ENCODE data around the gene POU3F2.

The POU3F2 gene

DNA sequence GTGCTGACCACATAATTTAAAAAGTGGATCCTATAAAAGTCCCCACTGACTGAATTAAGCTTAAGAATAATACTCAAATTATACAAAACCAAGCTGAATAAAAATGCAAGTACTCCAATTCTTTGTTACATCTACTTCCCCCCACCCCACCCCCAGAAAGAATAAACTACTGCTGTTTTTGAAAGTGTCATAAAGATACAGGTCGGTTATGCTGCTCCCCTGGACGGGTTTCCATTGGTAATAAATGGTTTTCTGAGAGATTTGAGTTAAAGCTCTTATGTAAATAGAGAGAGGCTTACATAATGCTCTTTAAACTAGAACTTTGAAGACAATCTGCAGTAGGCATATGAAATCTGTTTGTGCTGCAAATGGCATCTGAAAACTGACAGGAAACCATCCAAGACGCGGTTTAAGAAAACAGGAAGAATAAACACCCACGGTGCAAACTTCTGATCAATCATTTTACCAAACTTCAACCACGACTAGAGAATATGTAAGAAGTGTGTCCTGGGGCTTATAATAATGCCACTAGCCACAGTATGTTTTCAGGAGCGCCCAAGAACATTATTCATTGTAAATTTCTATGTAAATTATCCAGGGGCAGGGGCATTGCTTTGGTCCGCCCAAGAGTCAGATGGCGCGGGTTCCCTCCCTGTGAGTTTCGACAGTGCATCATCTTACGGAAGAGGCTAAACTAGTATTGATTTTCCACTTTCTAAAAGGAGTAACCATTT lies 10.8 kb upstream of the POU3F2 start:
- no peaks in the 10 kb centered on the region for H3K79me2 ChIP-seq (ENCODE audit: control insufficient read depth, insufficient read depth, low read length, unreplicated experiment)
- H3K4me1 ChIP-seq (ENCODE audit: control insufficient read depth, insufficient read depth, low read length, unreplicated experiment) = no peaks in the 10 kb centered on the region
- peaks cover 96% of the 10 kb centered on the region for H3K27me3 ChIP-seq (ENCODE audit: insufficient read depth, low read length)
- no peak overlapping the region for H3K27ac ChIP-seq (ENCODE audit: low read depth, low read length)
- no peak overlapping the region for H2AFZ ChIP-seq (ENCODE audit: low read length, unreplicated experiment)
- no peaks in the 10 kb centered on the region for H3K36me3 ChIP-seq (ENCODE audit: insufficient read depth, low read length)
- no peak overlapping the region for H3K4me3 ChIP-seq (ENCODE audit: low read depth, low read length)

DNA sequence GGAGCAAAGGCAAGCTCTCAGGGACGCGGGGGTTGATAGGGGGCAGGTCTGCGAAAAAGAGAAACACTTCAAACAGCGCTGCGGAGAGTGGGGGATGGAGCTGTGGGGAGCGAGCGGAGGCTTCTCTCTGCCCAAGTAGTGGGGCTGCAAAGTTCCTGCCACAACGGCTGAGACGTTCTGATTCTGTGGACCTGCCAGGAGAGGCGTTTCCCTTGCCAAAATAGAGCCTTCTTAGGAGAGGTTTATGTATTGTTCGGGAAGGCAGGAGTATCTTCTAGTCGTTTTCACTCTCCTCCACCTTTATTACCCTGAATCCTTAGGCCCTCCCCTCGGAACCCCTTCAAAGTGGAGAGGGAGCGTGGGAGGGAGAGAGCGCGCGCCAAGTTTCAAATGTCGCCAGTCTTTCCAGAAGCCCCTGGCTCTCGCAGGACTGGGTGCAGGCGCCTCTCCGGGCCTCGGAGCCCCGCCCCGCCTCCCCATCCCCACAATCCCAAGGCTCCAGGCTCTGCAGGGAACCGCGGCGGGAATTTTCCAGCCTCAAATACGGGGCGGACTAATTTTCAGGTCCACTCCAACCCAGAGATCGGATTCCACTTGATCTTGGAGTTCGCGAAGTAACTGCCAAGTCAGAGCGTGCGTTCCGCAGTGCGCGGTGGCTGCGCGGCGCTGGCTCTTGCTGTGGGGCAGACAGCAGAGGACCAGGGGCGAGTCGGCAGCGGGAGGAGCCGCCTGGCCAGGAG lies 10.0 kb upstream of the POU3F2 start:
- Histone ChIP-seq H3K27me3 (ENCODE audit: insufficient read depth, low read length) (peaks cover 94% of the 10 kb centered on the region), H3K4me3 (ENCODE audit: low read depth, low read length) (no peak overlapping the region)

DNA sequence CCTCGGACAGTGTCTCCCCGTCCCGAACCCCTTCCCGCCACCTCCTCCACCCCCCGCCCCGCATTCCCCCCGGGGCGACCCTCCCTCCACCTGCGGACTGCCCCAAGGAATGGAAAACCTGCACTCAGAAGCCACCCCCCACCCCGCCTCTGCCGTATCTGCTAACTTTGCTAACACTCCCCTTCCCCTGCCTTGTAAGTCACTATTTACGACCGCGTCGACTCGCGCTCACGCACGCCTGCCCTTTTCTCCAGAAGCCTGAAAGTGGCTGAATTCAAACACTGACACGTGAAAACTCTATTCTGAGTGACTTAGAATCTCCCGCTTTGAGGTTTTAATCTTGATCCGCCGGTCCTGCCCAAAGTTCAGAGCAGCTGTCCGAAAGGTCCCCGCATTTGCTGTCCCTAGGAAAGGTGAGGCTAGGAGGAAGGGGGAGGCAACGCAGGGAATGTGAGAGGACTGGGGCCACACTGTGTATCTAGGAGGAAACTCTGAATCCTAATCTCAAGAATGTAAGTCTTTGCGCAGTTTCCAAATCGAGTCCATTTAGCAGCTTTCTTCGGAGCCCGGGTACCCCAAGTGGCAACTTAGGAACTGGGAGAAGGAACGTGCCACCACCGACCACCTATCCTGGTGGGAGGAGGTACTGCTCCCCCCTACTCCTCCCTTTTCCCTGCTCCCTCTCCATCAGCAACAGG lies 9.3 kb upstream of the POU3F2 start:
- Histone ChIP-seq H3K4me3 (ENCODE audit: low read depth, low read length) (no peak overlapping the region), H3K27me3 (ENCODE audit: insufficient read depth, low read length) (peaks cover 94% of the 10 kb centered on the region), H3K27ac (ENCODE audit: low read depth, low read length) (no peak overlapping the region)

More for the DNA sequence above, 10.0 kb upstream of the POU3F2 start:
- Histone ChIP-seq H3K36me3 (ENCODE audit: insufficient read depth, low read length) (no peaks in the 10 kb centered on the region), H2AFZ (ENCODE audit: low read length, unreplicated experiment) (no peak overlapping the region), H3K27ac (ENCODE audit: low read depth, low read length) (no peak overlapping the region), H3K4me1 (ENCODE audit: control insufficient read depth, insufficient read depth, low read length, unreplicated experiment) (no peaks in the 10 kb centered on the region), H3K79me2 (ENCODE audit: control insufficient read depth, insufficient read depth, low read length, unreplicated experiment) (no peaks in the 10 kb centered on the region)

DNA sequence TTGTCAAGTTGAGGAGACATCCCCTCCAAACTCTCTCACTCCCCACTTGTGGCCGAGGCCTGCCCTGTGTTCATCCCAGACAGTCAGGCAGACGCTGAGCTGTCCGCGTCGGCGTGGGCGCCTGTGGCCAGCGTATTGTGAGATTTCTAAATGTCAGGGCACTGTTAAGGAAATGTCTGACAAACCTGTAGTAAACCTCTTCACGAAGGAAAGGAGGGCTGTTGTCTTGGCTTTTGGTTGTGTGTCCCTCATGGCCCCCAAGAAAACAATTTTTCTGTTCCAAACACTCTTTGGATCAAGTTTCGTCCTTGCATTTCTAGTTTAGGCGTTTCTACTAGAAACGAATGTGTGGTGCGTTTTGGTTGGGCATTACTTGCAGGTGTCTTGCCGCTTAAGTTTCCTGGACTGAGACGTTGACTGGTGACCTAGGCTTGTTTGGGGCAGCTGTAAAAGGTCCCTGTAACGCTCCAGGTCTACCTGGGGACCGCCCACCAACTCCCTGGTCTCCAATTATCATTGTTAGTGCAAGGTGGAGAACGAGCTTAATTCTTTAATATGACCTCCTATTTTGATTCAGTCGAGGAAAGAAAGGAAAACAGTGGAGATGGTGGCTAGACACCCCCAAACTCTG lies 8.7 kb upstream of the POU3F2 start:
- Histone ChIP-seq H3K4me3 (ENCODE audit: low read depth, low read length) (no peak overlapping the region), H3K27ac (ENCODE audit: low read depth, low read length) (no peak overlapping the region), H3K4me1 (ENCODE audit: control insufficient read depth, insufficient read depth, low read length, unreplicated experiment) (no peaks in the 10 kb centered on the region), H3K27me3 (ENCODE audit: insufficient read depth, low read length) (peaks cover 94% of the 10 kb centered on the region), H2AFZ (ENCODE audit: low read length, unreplicated experiment) (no peak overlapping the region), H3K36me3 (ENCODE audit: insufficient read depth, low read length) (no peaks in the 10 kb centered on the region), H3K79me2 (ENCODE audit: control insufficient read depth, insufficient read depth, low read length, unreplicated experiment) (no peaks in the 10 kb centered on the region)

More for the DNA sequence above, 9.3 kb upstream of the POU3F2 start:
- H2AFZ ChIP-seq (ENCODE audit: low read length, unreplicated experiment) = no peak overlapping the region
- no peaks in the 10 kb centered on the region for H3K79me2 ChIP-seq (ENCODE audit: control insufficient read depth, insufficient read depth, low read length, unreplicated experiment)
- no peaks in the 10 kb centered on the region for H3K36me3 ChIP-seq (ENCODE audit: insufficient read depth, low read length)
- H3K4me1 ChIP-seq (ENCODE audit: control insufficient read depth, insufficient read depth, low read length, unreplicated experiment) = no peaks in the 10 kb centered on the region

DNA sequence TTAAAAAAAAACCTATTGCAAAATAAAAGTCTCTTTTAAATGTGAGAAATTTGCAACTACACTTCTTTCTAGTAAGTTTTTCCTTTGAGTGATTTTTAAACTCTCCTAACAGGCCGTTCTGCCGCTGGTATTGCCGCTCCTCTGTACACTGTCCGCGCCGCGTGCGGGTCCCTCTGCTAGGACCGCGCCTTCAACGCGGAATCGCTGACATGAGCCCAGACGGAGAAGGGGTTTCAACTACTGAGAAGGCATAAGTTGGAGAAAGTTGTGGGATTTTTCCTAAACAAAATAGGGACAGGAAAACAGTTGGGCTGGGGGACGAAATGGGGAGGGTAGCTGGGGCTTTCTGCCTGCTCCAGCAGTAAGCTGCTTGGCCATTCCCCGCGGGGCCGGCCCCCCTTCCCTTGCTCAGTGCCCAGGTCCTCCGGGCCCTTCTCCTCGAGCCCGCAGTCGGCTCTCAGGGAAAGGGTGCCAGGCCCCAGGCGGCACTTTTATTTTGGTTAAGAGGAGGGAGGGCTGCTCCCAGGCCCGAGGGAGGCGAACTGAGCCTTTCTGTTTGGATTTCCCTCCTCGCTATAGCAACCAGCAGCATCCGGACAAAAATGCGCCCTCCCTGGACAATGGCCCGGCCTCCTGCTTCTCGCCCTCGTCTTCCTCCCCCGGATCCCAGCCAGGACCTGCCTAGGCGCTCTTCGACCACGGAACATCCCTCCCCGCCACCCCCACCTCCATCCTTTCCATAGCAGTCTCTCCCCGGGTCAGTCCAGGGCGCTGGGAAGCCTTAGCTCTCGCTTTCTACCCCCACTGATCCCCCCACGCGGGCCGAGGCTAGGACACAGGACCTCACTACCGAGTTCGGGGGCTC lies 6.8 kb upstream of the POU3F2 start:
- H3K36me3 ChIP-seq (ENCODE audit: insufficient read depth, low read length) = no peaks in the 10 kb centered on the region
- H3K27ac ChIP-seq (ENCODE audit: low read depth, low read length) = no peak overlapping the region
- no peak overlapping the region for H2AFZ ChIP-seq (ENCODE audit: low read length, unreplicated experiment)
- no peak overlapping the region for H3K4me3 ChIP-seq (ENCODE audit: low read depth, low read length)
- no peaks in the 10 kb centered on the region for H3K4me1 ChIP-seq (ENCODE audit: control insufficient read depth, insufficient read depth, low read length, unreplicated experiment)
- H3K79me2 ChIP-seq (ENCODE audit: control insufficient read depth, insufficient read depth, low read length, unreplicated experiment) = no peaks in the 10 kb centered on the region
- peaks cover 97% of the 10 kb centered on the region for H3K27me3 ChIP-seq (ENCODE audit: insufficient read depth, low read length)

DNA sequence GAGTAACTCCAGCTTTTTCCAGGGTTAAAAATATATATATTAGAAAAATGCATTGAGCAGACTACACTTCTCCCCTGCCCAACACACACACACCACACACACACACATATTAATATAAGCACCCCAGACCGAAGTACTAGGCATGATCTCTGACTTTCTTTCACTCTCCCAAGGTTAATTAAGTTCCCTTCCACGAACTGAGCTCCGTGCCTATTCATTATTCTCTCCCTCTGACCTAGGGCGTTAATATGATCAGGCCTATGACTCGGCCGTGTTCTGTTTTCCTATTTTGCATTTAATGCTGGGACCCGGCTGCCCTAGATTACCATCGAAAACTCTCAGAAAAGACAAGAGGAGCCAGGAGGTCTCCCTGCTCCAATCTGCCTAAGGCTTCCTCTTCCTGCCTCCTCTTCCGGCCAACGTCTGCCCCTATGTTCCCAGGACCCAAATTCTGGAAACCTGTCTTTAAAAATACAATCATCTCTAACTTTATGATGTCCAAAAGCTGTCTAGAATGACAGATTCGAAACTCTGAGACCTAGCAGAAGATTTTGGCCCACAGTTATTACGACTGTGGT lies 6.1 kb upstream of the POU3F2 start:
- Histone ChIP-seq H3K36me3 (ENCODE audit: insufficient read depth, low read length) (no peaks in the 10 kb centered on the region), H3K79me2 (ENCODE audit: control insufficient read depth, insufficient read depth, low read length, unreplicated experiment) (no peaks in the 10 kb centered on the region), H3K27me3 (ENCODE audit: insufficient read depth, low read length) (peaks cover 98% of the 10 kb centered on the region), H2AFZ (ENCODE audit: low read length, unreplicated experiment) (no peak overlapping the region), H3K27ac (ENCODE audit: low read depth, low read length) (no peak overlapping the region), H3K4me1 (ENCODE audit: control insufficient read depth, insufficient read depth, low read length, unreplicated experiment) (no peaks in the 10 kb centered on the region), H3K4me3 (ENCODE audit: low read depth, low read length) (no peak overlapping the region)

DNA sequence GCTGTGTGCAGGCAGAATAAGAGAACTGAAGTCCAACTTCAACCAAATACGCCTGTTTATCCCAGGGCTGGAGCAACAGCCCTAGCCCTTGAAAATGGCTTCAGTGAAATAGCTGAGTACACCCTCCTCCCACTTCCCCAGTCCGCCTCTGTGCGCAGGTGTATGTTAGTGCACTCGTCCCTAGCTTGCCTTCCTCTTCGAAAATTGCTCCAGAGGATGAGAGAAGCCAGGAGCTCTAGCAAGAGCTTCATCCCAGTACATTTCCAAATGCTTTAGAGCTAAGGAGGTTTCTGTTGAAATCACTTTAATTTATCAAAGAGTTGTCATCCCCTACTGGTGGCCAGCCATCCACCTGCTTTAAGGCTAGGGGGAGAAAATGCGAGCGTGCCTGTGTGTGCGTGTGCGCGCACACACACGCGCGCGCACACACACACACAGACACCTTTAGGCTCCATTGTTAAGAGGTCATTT lies 5.4 kb upstream of the POU3F2 start:
- no peak overlapping the region for H3K4me3 ChIP-seq (ENCODE audit: low read depth, low read length)
- no peaks in the 10 kb centered on the region for H3K79me2 ChIP-seq (ENCODE audit: control insufficient read depth, insufficient read depth, low read length, unreplicated experiment)
- no peaks in the 10 kb centered on the region for H3K4me1 ChIP-seq (ENCODE audit: control insufficient read depth, insufficient read depth, low read length, unreplicated experiment)
- H2AFZ ChIP-seq (ENCODE audit: low read length, unreplicated experiment) = no peak overlapping the region
- H3K36me3 ChIP-seq (ENCODE audit: insufficient read depth, low read length) = no peaks in the 10 kb centered on the region
- peaks cover 98% of the 10 kb centered on the region for H3K27me3 ChIP-seq (ENCODE audit: insufficient read depth, low read length)
- no peak overlapping the region for H3K27ac ChIP-seq (ENCODE audit: low read depth, low read length)

DNA sequence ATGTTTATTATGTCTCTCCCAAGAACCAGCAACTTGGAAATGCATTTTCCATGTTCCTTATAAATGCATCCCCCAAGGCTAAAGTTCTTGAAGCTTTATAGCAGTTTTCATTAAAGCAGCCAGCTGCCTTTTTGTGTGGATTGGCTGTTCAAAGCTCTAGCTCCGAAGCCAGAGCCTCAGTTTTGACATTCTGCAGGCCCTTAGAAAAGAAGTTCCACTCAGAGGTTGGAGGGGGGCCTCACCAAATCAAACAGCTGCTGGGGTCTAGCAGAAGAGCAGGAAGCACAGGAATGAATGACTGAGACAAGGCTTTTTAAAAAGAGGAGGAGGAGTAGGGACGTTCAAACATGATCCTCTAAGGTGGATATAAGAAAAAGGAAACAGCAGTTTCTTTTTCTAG lies 4.2 kb upstream of the POU3F2 start:
- no peak overlapping the region for H3K27ac ChIP-seq (ENCODE audit: low read depth, low read length)
- no peak overlapping the region for H2AFZ ChIP-seq (ENCODE audit: low read length, unreplicated experiment)
- no peak overlapping the region for H3K4me3 ChIP-seq (ENCODE audit: low read depth, low read length)
- no peaks in the 10 kb centered on the region for H3K36me3 ChIP-seq (ENCODE audit: insufficient read depth, low read length)
- H3K4me1 ChIP-seq (ENCODE audit: control insufficient read depth, insufficient read depth, low read length, unreplicated experiment) = no peaks in the 10 kb centered on the region
- H3K27me3 ChIP-seq (ENCODE audit: insufficient read depth, low read length) = peaks cover 97% of the 10 kb centered on the region
- H3K79me2 ChIP-seq (ENCODE audit: control insufficient read depth, insufficient read depth, low read length, unreplicated experiment) = no peaks in the 10 kb centered on the region

DNA sequence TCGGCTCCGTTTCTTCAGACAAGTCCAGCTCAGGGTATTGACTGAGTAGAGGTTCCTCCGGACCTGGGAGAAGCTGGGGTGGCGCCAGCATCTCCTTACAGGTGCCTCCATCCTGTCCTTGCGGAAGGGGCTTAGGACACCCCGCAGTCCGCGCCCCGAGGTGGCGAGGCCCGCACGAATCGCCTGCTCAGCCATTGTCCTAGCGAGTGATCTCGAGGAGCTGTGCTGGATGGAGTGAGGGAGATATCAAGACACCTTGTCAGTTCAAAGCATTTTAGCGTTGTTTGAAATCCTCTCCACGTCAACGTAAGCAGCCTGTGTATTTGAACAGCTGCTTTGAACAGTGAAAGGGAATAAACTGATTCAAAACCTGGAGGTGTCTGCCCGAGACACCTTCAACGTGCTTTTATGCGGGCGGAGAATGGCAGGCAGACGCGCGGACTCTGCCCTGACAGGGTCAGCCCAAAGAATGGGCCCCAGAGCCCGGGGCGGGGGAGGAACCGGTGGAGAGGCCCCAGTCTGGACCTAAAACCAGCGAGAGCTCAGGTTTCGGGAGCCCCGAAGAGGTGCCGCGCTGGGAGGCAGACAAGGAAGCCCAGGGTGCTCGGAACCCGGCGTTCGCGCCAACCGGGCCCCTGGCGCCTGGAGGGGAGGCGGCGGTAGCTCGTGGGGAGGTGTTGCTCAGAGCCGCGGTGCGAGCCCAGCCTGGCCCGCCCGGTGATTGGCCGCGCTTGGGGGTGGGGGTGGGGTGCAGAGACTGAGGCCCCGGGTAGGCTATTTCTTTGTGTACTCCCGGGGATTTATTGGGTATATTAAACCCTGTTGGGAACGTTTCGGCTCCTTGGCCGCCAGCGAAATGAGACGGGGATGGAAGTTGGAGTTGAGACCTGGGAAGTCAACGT lies 3.1 kb upstream of the POU3F2 start:
- Histone ChIP-seq H3K4me1 (ENCODE audit: control insufficient read depth, insufficient read depth, low read length, unreplicated experiment) (no peaks in the 10 kb centered on the region), H3K4me3 (ENCODE audit: low read depth, low read length) (no peak overlapping the region), H3K27me3 (ENCODE audit: insufficient read depth, low read length) (peaks cover 97% of the 10 kb centered on the region), H3K36me3 (ENCODE audit: insufficient read depth, low read length) (no peaks in the 10 kb centered on the region), H3K27ac (ENCODE audit: low read depth, low read length) (no peak overlapping the region), H2AFZ (ENCODE audit: low read length, unreplicated experiment) (no peak overlapping the region), H3K79me2 (ENCODE audit: control insufficient read depth, insufficient read depth, low read length, unreplicated experiment) (no peaks in the 10 kb centered on the region)

Measured in ACC112 (cell line).